HepG2 (cell line): ENCODE data around the gene ANO4. TPM values are rescaled to one million over a fixed set of nuclear protein-coding genes. Genes with fewer than 3 reads are reported as not detected.

Experiments used
- ATAC-seq: fragments of 200-7000 bp; cut with Tn5 transposase; 3 replicates; pipeline ENCODE4 v1.9.1; 2020; ENCODE audit warnings: mild to moderate bottlenecking, moderate library complexity
- BruUV-seq: library from RNA; stranded (reverse); fragments of 400-500 nt; replicated peaks from 2 replicates; lab custom pipeline; 2021; lab: Mats Ljungman, UMichigan
- CTCF ChIA-PET: fragments of 300-600 bp; formaldehyde crosslinking; extraction: SDS; loops from one replicate; lab custom pipeline; 2021; ENCODE audit warnings: low total read pairs, inconsistent platforms, low intra/inter-chr PET ratio; lab: Yijun Ruan, JAX
- POLR2A ChIA-PET: fragments of 350-600 bp; sonication (Branson Sonifier 250); formaldehyde crosslinking; loops from one replicate; lab custom pipeline; 2020; ENCODE audit warnings: antibody characterized with exemption, inconsistent platforms; lab: Yijun Ruan, JAX
- DNase-seq: peaks from one replicate; pipeline ENCODE4 v3.0.0-alpha.2; 2015; ENCODE audit warnings: low spot score
- FAIRE-seq: peaks from 3 replicates; lab custom pipeline; 2011; peaks lifted over from hg19 to GRCh38; lab: Jason Lieb, UNC
- H2AFZ ChIP-seq: one replicate; pipeline ENCODE4 v1.6.1; 2011; ENCODE audit warnings: low read length, inconsistent platforms
- H3K27ac ChIP-seq: fragments of 300-600 bp; 3 replicates; pipeline ENCODE4 v1.8.0; 2011; ENCODE audit warnings: mixed run types, mild to moderate bottlenecking, mixed read lengths, low read length, inconsistent platforms; ENCODE audit not compliant: insufficient read depth; ENCODE audit errors: extremely low read length
- H3K27me3 ChIP-seq, 2 experiments: fragments of 200-600 bp in 1 of 2; 2 replicates in 1 of 2; 3 replicates in 1 of 2; pipeline versions ENCODE4 v1.6.0 to v1.8.0; 2011; ENCODE audit warnings: low read length in 2 of 2, mild to moderate bottlenecking in 2 of 2, moderate library complexity in 2 of 2, inconsistent platforms in 1 of 2; ENCODE audit not compliant: insufficient read depth in 2 of 2, control insufficient read depth in 1 of 2
- H3K36me3 ChIP-seq, 2 experiments: fragments of 200-600 bp in 1 of 2; replicated peaks in 1 of 2; 2 replicates in 1 of 2; 3 replicates in 1 of 2; pipeline versions ENCODE4 v1.5.1 to v1.8.0; 2011; ENCODE audit warnings: low read length in 2 of 2, inconsistent platforms in 1 of 2; ENCODE audit not compliant: insufficient read depth in 2 of 2, control insufficient read depth in 1 of 2
- H3K4me1 ChIP-seq: 2 replicates; pipeline ENCODE4 v1.5.1; 2012; ENCODE audit warnings: low read length, inconsistent platforms; ENCODE audit not compliant: insufficient read depth
- H3K4me2 ChIP-seq: 2 replicates; pipeline ENCODE4 v1.6.0; 2011; ENCODE audit warnings: low read depth, low read length, inconsistent platforms
- H3K4me3 ChIP-seq, 3 experiments: fragments of 200-600 bp in 1 of 3; sonication (generic), shearing (Covaris generic) in 1 of 3; replicated peaks in 1 of 3; 2 replicates each; pipeline ENCODE4 v1.5.1; 2011 to 2016; ENCODE audit warnings: low read length in 3 of 3, inconsistent platforms in 2 of 3, low read depth in 2 of 3, mild to moderate bottlenecking in 2 of 3, control low read depth in 1 of 3, mixed read lengths in 1 of 3; ENCODE audit not compliant: insufficient read depth in 1 of 3
- H3K79me2 ChIP-seq: one replicate; pipeline ENCODE4 v1.6.1; 2011; ENCODE audit warnings: low read length, inconsistent platforms; ENCODE audit not compliant: insufficient read depth
- H3K9ac ChIP-seq: 2 replicates; pipeline ENCODE4 v1.6.0; 2011; ENCODE audit warnings: mild to moderate bottlenecking, low read depth, low read length, inconsistent platforms; ENCODE audit not compliant: insufficient read depth
- H3K9me3 ChIP-seq: 2 replicates; pipeline ENCODE4 v1.5.1; 2012; ENCODE audit warnings: mild to moderate bottlenecking, low read length
- H4K20me1 ChIP-seq: 2 replicates; pipeline ENCODE4 v1.6.0; 2011; ENCODE audit warnings: inconsistent platforms, mild to moderate bottlenecking, low read length, moderate library complexity; ENCODE audit not compliant: insufficient read depth
- ATF2 ChIP-seq: sonication (generic); formaldehyde crosslinking; IDR thresholded peaks from 2 replicates; pipeline ENCODE4 v1.4.0; 2020; ENCODE audit warnings: missing genetic modification reagents
- EP300 ChIP-seq, 3 experiments: sonication (generic) in 1 of 3; formaldehyde crosslinking in 1 of 3; IDR thresholded peaks; 2 replicates each; pipeline versions ENCODE4 v1.5.1 to v1.6.1; 2011 to 2020; ENCODE audit warnings: low read depth in 2 of 3, low read length in 2 of 3, borderline replicate concordance in 1 of 3, improper control_type of control experiment in 1 of 3, mild to moderate bottlenecking in 1 of 3, missing genetic modification reagents in 1 of 3, moderate library complexity in 1 of 3
- MEIS2 ChIP-seq: sonication (generic); formaldehyde crosslinking; IDR thresholded peaks from 2 replicates; pipeline ENCODE4 v1.9.0; 2021; ENCODE audit warnings: mild to moderate bottlenecking, missing genetic modification reagents
- NCOR1 ChIP-seq: fragments of 200-600 bp; sonication (generic); IDR thresholded peaks from 2 replicates; pipeline ENCODE4 v1.7.0; 2017; ENCODE audit warnings: antibody characterized with exemption, low read length, borderline replicate concordance
- SATB2 ChIP-seq: sonication (generic); formaldehyde crosslinking; IDR thresholded peaks from 2 replicates; pipeline ENCODE4 v1.5.0; 2020; ENCODE audit warnings: missing genetic modification reagents
- SP4 ChIP-seq: sonication (generic); formaldehyde crosslinking; IDR thresholded peaks from 2 replicates; pipeline ENCODE4 v1.8.1; 2023; ENCODE audit warnings: mild to moderate bottlenecking, missing genetic modification reagents
- STAG1 ChIP-seq: sonication (generic); formaldehyde crosslinking; IDR thresholded peaks from 2 replicates; pipeline ENCODE4 v1.4.0; 2020; ENCODE audit warnings: missing genetic modification reagents
- TSC22D2 ChIP-seq: sonication (generic); formaldehyde crosslinking; IDR thresholded peaks from 2 replicates; pipeline ENCODE4 v1.5.1; 2020; ENCODE audit warnings: missing genetic modification reagents, mild to moderate bottlenecking, borderline replicate concordance
- ZNF143 ChIP-seq: sonication (generic); formaldehyde crosslinking; IDR thresholded peaks from 2 replicates; pipeline ENCODE4 v1.4.0; 2020; ENCODE audit warnings: missing genetic modification reagents
- ZNF251 ChIP-seq: sonication (generic); formaldehyde crosslinking; IDR thresholded peaks from 2 replicates; pipeline ENCODE4 v1.9.0; 2021; ENCODE audit warnings: mild to moderate bottlenecking, missing genetic modification reagents
- ZNF362 ChIP-seq: sonication (generic); formaldehyde crosslinking; IDR thresholded peaks from 2 replicates; pipeline ENCODE4 v1.4.0; 2020; ENCODE audit warnings: missing genetic modification reagents, mild to moderate bottlenecking, borderline replicate concordance
- ZNF556 ChIP-seq: sonication (generic); formaldehyde crosslinking; IDR thresholded peaks from 2 replicates; pipeline ENCODE4 v1.4.0; 2020; ENCODE audit warnings: mild to moderate bottlenecking, missing genetic modification reagents, borderline replicate concordance
- ZNF557 ChIP-seq: sonication (generic); formaldehyde crosslinking; IDR thresholded peaks from 2 replicates; pipeline ENCODE4 v1.4.0; 2020; ENCODE audit warnings: missing genetic modification reagents
- ZNF570 ChIP-seq: sonication (generic); formaldehyde crosslinking; IDR thresholded peaks from 2 replicates; pipeline ENCODE4 v1.4.0; 2020; ENCODE audit warnings: mild to moderate bottlenecking, missing genetic modification reagents, borderline replicate concordance
- WGBS: methylation state at CpG from one replicate; pipeline ENCODE4 v1.1.6; 2017; ENCODE audit warnings: low lambda C conversion rate; 5-methylcytosine and 5-hydroxymethylcytosine counted together
- in situ Hi-C: cut with HindIII; loops from 2 replicates; pipeline ENCODE4 v1.10.0; 2017; ENCODE audit warnings: low pct_unique_long_range_greater_than_20kb; ENCODE audit not compliant: extremely low pct_ligation_motif_present
- intact Hi-C: fragments of 100-400 bp; cut with micrococcal nuclease; formaldehyde crosslinking; loops from one replicate; pipeline ENCODE4 v1.10.0; 2022; ENCODE audit not compliant: unreplicated experiment
- polyA plus RNA-seq, 8 experiments: library from polyadenylated mRNA; depleted of rRNA in 3 of 8; stranded (reverse) in 7 of 8; unstranded in 1 of 8; fragments of >200 nt; fragmentation: Illumina TruSeq in 4 of 8; extraction: Trizol in 4 of 8; gene quantifications; 2 replicates each; pipeline versions ENCODE4 v1.2.1 to v1.2.3, GENCODE V29; 2011 to 2016; ENCODE audit warnings: low read depth in 4 of 8, missing spikeins in 1 of 8, mixed read lengths in 1 of 8; ENCODE audit not compliant: insufficient read depth in 1 of 8
- total RNA-seq, 5 experiments: library from RNA; depleted of rRNA; stranded (reverse); fragments of >200 nt; fragmentation: Illumina TruSeq; extraction: Trizol; gene quantifications; 2 replicates each; pipeline ENCODE4 v1.2.3, GENCODE V29; 2016; ENCODE audit warnings: low read depth in 1 of 5
- TF ChIP-seq, protein P1 (sequence below): sonication (generic); formaldehyde crosslinking; IDR thresholded peaks from 2 replicates; pipeline ENCODE4 v1.8.1; 2022; ENCODE audit warnings: low read depth, mild to moderate bottlenecking, missing genetic modification reagents

The ANO4 gene
- total and polyA plus RNA-seq, 2 of the 13 experiments (the other 11 are each of a cell fraction or from before 2014, with no cell fraction given), result not detected

DNA sequence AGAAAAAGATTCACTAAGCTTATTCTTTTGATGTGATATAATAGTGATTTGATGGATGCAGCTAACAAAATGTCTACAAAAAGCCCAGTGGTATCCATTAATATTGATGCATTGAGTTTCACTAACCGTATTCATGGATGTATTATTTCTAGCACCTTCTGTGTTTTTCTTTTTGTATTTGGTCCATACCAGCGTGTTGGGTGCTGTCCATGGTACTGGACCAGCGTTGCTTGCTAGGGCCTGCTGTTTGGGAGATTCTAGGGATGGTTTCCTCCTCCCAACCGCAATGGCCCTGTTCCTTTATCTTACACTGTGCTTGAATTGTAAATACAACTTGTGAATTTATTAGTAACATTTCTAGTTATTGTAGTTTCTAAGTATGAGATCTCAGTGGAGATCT, 31.7 kb downstream of the ANO4 start:
- Histone ChIP-seq H3K4me2 (no peak overlapping the region), H3K27ac (no peak overlapping the region), H3K27me3 (no peaks in the 10 kb centered on the region), H3K9ac (no peak overlapping the region), H3K36me3 (no peaks in the 10 kb centered on the region), H3K4me1 (no peaks in the 10 kb centered on the region), H3K79me2 (no peaks in the 10 kb centered on the region), H3K4me3 (no peak overlapping the region), H3K9me3 (no peaks in the 10 kb centered on the region), H4K20me1 (no peaks in the 10 kb centered on the region), H2AFZ (no peak overlapping the region)
- in situ Hi-C loops (loop anchor here (10.0 kb wide), 1 partner anchor 498 kb away; no protein-coding TSS in a partner anchor), intact Hi-C loops (loop anchor here (10.0 kb wide), 1 partner anchor 168 kb away; no protein-coding TSS in a partner anchor)
- BruUV-seq, result no TSS peak
- ChIA-PET CTCF (no interaction called here), POLR2A (no interaction called here)
- no peak for ATAC-seq
- no peak for FAIRE-seq
- WGBS, result 13% methylated on average over 4 of the region's 4 CpGs
- peak; percentile 23 for DNase-seq
- TF ChIP-seq ZNF570 (no peak), ATF2 (CRISPR knock-in tag) (0 out of 2 replicates have a peak, but pooled peaks have one; percentile 24), SP4 (CRISPR knock-in tag) (no peak), ZNF143 (CRISPR knock-in tag) (no peak), EP300 (IDR thresholded peaks at IDR 0.05; ENCODE audit: low read depth in 2 of 2, low read length in 2 of 2) (no peak), EP300 (CRISPR knock-in tag; IDR thresholded peaks at IDR 0.05; ENCODE audit: borderline replicate concordance) (no peak), SATB2 (peak; percentile 65; the same call in 1 of the 2 replicates), TSC22D2 (CRISPR knock-in tag) (peak; percentile 84; the same call in 1 of the 2 replicates), ZNF557 (peak; percentile 82; the same call in 1 of the 2 replicates), ZNF556 (no peak), NCOR1 (no peak), ZNF251 (CRISPR knock-in tag) (no peak), ZNF362 (CRISPR knock-in tag) (no peak), STAG1 (CRISPR knock-in tag) (no peak), MEIS2 (CRISPR knock-in tag) (0 out of 2 replicates have a peak, but pooled peaks have one; percentile 50)
- TF ChIP-seq, protein P1, sequence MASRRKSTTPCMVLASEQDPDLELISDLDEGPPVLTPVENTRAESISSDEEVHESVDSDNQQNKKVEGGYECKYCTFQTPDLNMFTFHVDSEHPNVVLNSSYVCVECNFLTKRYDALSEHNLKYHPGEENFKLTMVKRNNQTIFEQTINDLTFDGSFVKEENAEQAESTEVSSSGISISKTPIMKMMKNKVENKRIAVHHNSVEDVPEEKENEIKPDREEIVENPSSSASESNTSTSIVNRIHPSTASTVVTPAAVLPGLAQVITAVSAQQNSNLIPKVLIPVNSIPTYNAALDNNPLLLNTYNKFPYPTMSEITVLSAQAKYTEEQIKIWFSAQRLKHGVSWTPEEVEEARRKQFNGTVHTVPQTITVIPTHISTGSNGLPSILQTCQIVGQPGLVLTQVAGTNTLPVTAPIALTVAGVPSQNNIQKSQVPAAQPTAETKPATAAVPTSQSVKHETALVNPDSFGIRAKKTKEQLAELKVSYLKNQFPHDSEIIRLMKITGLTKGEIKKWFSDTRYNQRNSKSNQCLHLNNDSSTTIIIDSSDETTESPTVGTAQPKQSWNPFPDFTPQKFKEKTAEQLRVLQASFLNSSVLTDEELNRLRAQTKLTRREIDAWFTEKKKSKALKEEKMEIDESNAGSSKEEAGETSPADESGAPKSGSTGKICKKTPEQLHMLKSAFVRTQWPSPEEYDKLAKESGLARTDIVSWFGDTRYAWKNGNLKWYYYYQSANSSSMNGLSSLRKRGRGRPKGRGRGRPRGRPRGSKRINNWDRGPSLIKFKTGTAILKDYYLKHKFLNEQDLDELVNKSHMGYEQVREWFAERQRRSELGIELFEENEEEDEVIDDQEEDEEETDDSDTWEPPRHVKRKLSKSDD (CRISPR knock-in tag), result no peak
